SU-DHL-6 (cell line): ENCODE measurements around the gene ACTL7A.

Experiments
- EZH2phosphoT487 ChIP-seq: fragments of 200-600 bp; sonication (generic), shearing (Covaris generic); conservative IDR thresholded peaks from 2 replicates; pipeline ENCODE4 v1.6.1; 2018; ENCODE audit warnings: mild to moderate bottlenecking, antibody characterized with exemption, low read length, moderate library complexity, mixed read lengths
- TF ChIP-seq, protein P1 (sequence below): fragments of 200-600 bp; sonication (generic); IDR thresholded peaks from one replicate; pipeline ENCODE4 v1.5.1; 2017; ENCODE audit warnings: antibody characterized with exemption, mild to moderate bottlenecking, low read length, moderate library complexity; ENCODE audit not compliant: insufficient read depth, poor library complexity, severe bottlenecking

DNA sequence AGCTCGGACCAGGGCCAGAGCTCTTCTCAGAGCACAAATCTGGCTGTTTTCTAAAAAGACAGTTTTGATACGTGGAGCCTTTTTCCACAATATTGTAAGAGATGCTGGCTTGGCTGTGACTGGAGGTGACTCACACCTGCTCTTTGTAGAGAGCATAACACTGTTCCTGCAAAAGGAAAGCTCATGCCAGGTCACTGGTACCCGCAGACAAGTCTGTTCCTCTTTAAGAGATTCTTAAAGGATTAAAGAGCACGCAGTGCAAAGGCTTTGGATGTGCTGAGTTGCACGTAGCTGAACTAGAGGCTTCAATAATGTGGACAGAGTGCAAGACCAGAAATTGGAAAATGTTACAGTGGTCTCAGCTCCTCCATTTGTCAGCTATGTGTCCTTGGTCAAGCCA, 25.3 kb upstream of the ACTL7A start:
- no peak for TF ChIP-seq EZH2phosphoT487
- TF ChIP-seq, protein P1, sequence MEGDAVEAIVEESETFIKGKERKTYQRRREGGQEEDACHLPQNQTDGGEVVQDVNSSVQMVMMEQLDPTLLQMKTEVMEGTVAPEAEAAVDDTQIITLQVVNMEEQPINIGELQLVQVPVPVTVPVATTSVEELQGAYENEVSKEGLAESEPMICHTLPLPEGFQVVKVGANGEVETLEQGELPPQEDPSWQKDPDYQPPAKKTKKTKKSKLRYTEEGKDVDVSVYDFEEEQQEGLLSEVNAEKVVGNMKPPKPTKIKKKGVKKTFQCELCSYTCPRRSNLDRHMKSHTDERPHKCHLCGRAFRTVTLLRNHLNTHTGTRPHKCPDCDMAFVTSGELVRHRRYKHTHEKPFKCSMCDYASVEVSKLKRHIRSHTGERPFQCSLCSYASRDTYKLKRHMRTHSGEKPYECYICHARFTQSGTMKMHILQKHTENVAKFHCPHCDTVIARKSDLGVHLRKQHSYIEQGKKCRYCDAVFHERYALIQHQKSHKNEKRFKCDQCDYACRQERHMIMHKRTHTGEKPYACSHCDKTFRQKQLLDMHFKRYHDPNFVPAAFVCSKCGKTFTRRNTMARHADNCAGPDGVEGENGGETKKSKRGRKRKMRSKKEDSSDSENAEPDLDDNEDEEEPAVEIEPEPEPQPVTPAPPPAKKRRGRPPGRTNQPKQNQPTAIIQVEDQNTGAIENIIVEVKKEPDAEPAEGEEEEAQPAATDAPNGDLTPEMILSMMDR, result no peak
